Kidney epithelial cell (primary cell): ENCODE data around the gene DPH2. TPM values are rescaled to one million over a fixed set of nuclear protein-coding genes. Genes with fewer than 3 reads are reported as not detected.

Experiments used
- DNase-seq: peaks from one replicate; pipeline ENCODE4 v3.0.0-alpha.2; 2010; ENCODE audit warnings: low read depth
- H3K27me3 ChIP-seq: 2 replicates; pipeline ENCODE4 v1.6.0; 2011; ENCODE audit warnings: low read length; ENCODE audit not compliant: control insufficient read depth, insufficient read depth
- H3K36me3 ChIP-seq: 2 replicates; pipeline ENCODE4 v1.5.1; 2011; ENCODE audit warnings: low read length; ENCODE audit not compliant: control insufficient read depth, insufficient read depth
- H3K4me3 ChIP-seq: 2 replicates; pipeline ENCODE4 v1.5.1; 2011; ENCODE audit warnings: low read depth, mild to moderate bottlenecking, control low read depth, low read length
- CTCF ChIP-seq: IDR thresholded peaks from 2 replicates; pipeline ENCODE4 v1.5.1; 2011; ENCODE audit warnings: mild to moderate bottlenecking, moderate library complexity, low read length, control low read depth, inconsistent platforms; ENCODE audit not compliant: insufficient read depth, poor library complexity, severe bottlenecking
- total RNA-seq: library from RNA; depleted of rRNA; stranded (reverse); fragments of >200 nt; gene quantifications from 2 replicates; pipeline ENCODE4 v1.2.3, GENCODE V29; 2015

The DPH2 gene
- total RNA-seq, 1 donor from 2014 or later = 45.8 TPM

- Histone ChIP-seq H3K4me3 (no peak overlapping the region), H3K36me3 (no peaks in the 10 kb centered on the region), H3K27me3 (no peaks in the 10 kb centered on the region)
- TF ChIP-seq CTCF = peak; percentile 32
- DNase-seq = no peak
Measured at GRCh38 chr1:44002606-44003157, 32.9 kb downstream of the DPH2 start.

- Histone ChIP-seq H3K27me3 (no peaks in the 10 kb centered on the region), H3K36me3 (no peaks in the 10 kb centered on the region), H3K4me3 (no peak overlapping the region)
- no peak for TF ChIP-seq CTCF
- DNase-seq = no peak
Measured at GRCh38 chr1:44008259-44008658, 38.4 kb downstream of the DPH2 start.

- H3K36me3 ChIP-seq = no peaks in the 10 kb centered on the region
- no peak for DNase-seq
- no peak overlapping the region for H3K4me3 ChIP-seq
- TF ChIP-seq CTCF = no peak
- H3K27me3 ChIP-seq = peaks cover 3% of the 10 kb centered on the region
Measured at GRCh38 chr1:44010935-44011471, 41.2 kb downstream of the DPH2 start.

- TF ChIP-seq CTCF = no peak
- Histone ChIP-seq H3K27me3 (peaks cover 11% of the 10 kb centered on the region), H3K4me3 (no peak overlapping the region), H3K36me3 (no peaks in the 10 kb centered on the region)
- no peak for DNase-seq
Measured at GRCh38 chr1:44012404-44012803, 42.6 kb downstream of the DPH2 start.

- peaks cover 15% of the 10 kb centered on the region for H3K27me3 ChIP-seq
- H3K4me3 ChIP-seq = no peak overlapping the region
- H3K36me3 ChIP-seq = no peaks in the 10 kb centered on the region
- DNase-seq = no peak
- TF ChIP-seq CTCF = no peak
Measured at GRCh38 chr1:44012941-44013609, 43.3 kb downstream of the DPH2 start.
